Endodermal cell (in vitro differentiated cells): ENCODE results near the gene PRICKLE2. TPM values are rescaled to one million over a fixed set of nuclear protein-coding genes. Genes with fewer than 3 reads are reported as not detected.

ENCODE experiments used
- DNase-seq: peaks from one replicate; pipeline ENCODE4 v3.0.0-alpha.2; 2017
- H3K27ac ChIP-seq: 2 replicates; pipeline ENCODE4 v1.5.1; 2013; ENCODE audit warnings: mild to moderate bottlenecking, low read depth, low read length, moderate library complexity
- H3K27me3 ChIP-seq: 2 replicates; pipeline ENCODE4 v1.6.1; 2013; ENCODE audit warnings: mild to moderate bottlenecking, low read length, moderate library complexity; ENCODE audit not compliant: insufficient read depth, control insufficient read depth, poor library complexity, severe bottlenecking
- H3K36me3 ChIP-seq: 2 replicates; pipeline ENCODE4 v1.7.0; 2013; ENCODE audit warnings: mild to moderate bottlenecking, low read length, moderate library complexity; ENCODE audit not compliant: control insufficient read depth, insufficient read depth
- H3K4me1 ChIP-seq: one replicate; pipeline ENCODE4 v1.7.0; 2013; ENCODE audit warnings: low read length; ENCODE audit not compliant: control insufficient read depth, insufficient read depth
- H3K4me3 ChIP-seq: 2 replicates; pipeline ENCODE4 v1.5.1; 2013; ENCODE audit warnings: mild to moderate bottlenecking, low read length, moderate library complexity
- H3K9ac ChIP-seq: 2 replicates; pipeline ENCODE4 v1.6.1; 2013; ENCODE audit warnings: mild to moderate bottlenecking, low read length, moderate library complexity; ENCODE audit not compliant: poor library complexity, severe bottlenecking; ENCODE audit errors: extremely low read depth
- H3K9me3 ChIP-seq: 2 replicates; pipeline ENCODE4 v1.6.1; 2013; ENCODE audit warnings: mild to moderate bottlenecking, low read length, moderate library complexity; ENCODE audit not compliant: control insufficient read depth
- H3K27ac Mint-ChIP-seq: 2 replicates; pipeline ENCODE4 v1.8.0; 2020; ENCODE audit warnings: mixed read lengths
- H3K27me3 Mint-ChIP-seq: 2 replicates; pipeline ENCODE4 v1.8.0; 2021; ENCODE audit warnings: mild to moderate bottlenecking, mixed read lengths; ENCODE audit not compliant: insufficient read depth
- H3K36me3 Mint-ChIP-seq: 2 replicates; pipeline ENCODE4 v1.8.0; 2020; ENCODE audit warnings: low read depth, mixed read lengths
- H3K4me1 Mint-ChIP-seq: 2 replicates; pipeline ENCODE4 v1.8.0; 2020; ENCODE audit warnings: mixed read lengths
- H3K4me3 Mint-ChIP-seq: 2 replicates; pipeline ENCODE4 v1.8.0; 2020; ENCODE audit warnings: mild to moderate bottlenecking, moderate library complexity, mixed read lengths
- H3K9me3 Mint-ChIP-seq: 2 replicates; pipeline ENCODE4 v1.8.0; 2020; ENCODE audit warnings: mild to moderate bottlenecking, mixed read lengths
- CTCF ChIP-seq: fragments of 200-600 bp; sonication (generic); conservative IDR thresholded peaks from 2 replicates; pipeline ENCODE4 v1.5.0; 2021; ENCODE audit warnings: antibody characterized with exemption, mild to moderate bottlenecking
- WGBS, 2 experiments: methylation state at CpG; one replicate each; pipeline versions ENCODE4 v1.1.5 to v1.1.7; 2013; ENCODE audit warnings: missing lambda C conversion rate in 2 of 2, mixed read lengths in 1 of 2; ENCODE audit not compliant: insufficient coverage in 1 of 2, insufficient read length in 1 of 2; 5-methylcytosine and 5-hydroxymethylcytosine counted together
- total RNA-seq, 2 donors: library from RNA; stranded (reverse); fragmentation: NEBNext Ultra II Directional in 1 of 2; extraction: Animal tissue kit (Norgen Biotek cat#: 25700) in 1 of 2; gene quantifications; 2 replicates in 1 of 2; 3 replicates in 1 of 2; pipeline ENCODE4 v1.2.1, GENCODE V29; 2021

The PRICKLE2 gene
- total RNA-seq, 2 donors from 2014 or later: 8.5 to 10.4 TPM

GRCh38 chr3:64067506-64068346 lies 157.5 kb downstream of the PRICKLE2 start:
- Histone ChIP-seq H3K27me3 (no peaks in the 10 kb centered on the region), H3K27ac (no peak overlapping the region), H3K9me3 (peaks cover 17% of the 10 kb centered on the region), H3K4me3 (no peak overlapping the region), H3K36me3 (no peaks in the 10 kb centered on the region), H3K4me1 (peaks cover 16% of the 10 kb centered on the region), H3K9ac (no peak overlapping the region)
- Mint-ChIP-seq H3K9me3 (peaks cover 2% of the 10 kb centered on the region), H3K36me3 (no peaks in the 10 kb centered on the region), H3K4me1 (peaks cover 41% of the 10 kb centered on the region), H3K27ac (no peak overlapping the region), H3K27me3 (peaks cover 1% of the 10 kb centered on the region), H3K4me3 (no peak overlapping the region)
- WGBS, 2 experiments: 94% methylated on average over 8 to 10 of the region's 10 CpGs
- DNase-seq: no peak
- TF ChIP-seq CTCF: no peak

- H3K9me3 Mint-ChIP-seq: no peaks in the 10 kb centered on the region
Measured at GRCh38 chr3:64064804-64065203, 160.5 kb downstream of the PRICKLE2 start.

GRCh38 chr3:64063983-64064438 lies 161.3 kb downstream of the PRICKLE2 start:
- Histone ChIP-seq H3K27me3 (no peaks in the 10 kb centered on the region), H3K9ac (peak overlapping the region; percentile 6), H3K36me3 (no peaks in the 10 kb centered on the region), H3K27ac (peak overlapping the region; percentile 40), H3K4me3 (no peak overlapping the region), H3K4me1 (peaks cover 24% of the 10 kb centered on the region), H3K9me3 (peaks cover 8% of the 10 kb centered on the region)
- Mint-ChIP-seq H3K27ac (peak overlapping the region; percentile 88), H3K36me3 (no peaks in the 10 kb centered on the region), H3K4me3 (no peak overlapping the region), H3K9me3 (no peaks in the 10 kb centered on the region), H3K4me1 (peaks cover 48% of the 10 kb centered on the region), H3K27me3 (peaks cover 1% of the 10 kb centered on the region)
- WGBS, 2 experiments: 55 to 80% methylated on average over 1 to 2 of the region's 2 CpGs
- no peak for TF ChIP-seq CTCF
- DNase-seq: no peak

More at GRCh38 chr3:64064804-64065203, 160.5 kb downstream of the PRICKLE2 start:
- no peak overlapping the region for H3K4me3 ChIP-seq
- no peak overlapping the region for H3K27ac ChIP-seq
- no peak for DNase-seq
- Mint-ChIP-seq H3K4me1 (peaks cover 48% of the 10 kb centered on the region), H3K27ac (no peak overlapping the region), H3K4me3 (no peak overlapping the region), H3K36me3 (no peaks in the 10 kb centered on the region), H3K27me3 (peaks cover 1% of the 10 kb centered on the region)
- no peaks in the 10 kb centered on the region for H3K36me3 ChIP-seq
- no peak overlapping the region for H3K9ac ChIP-seq
- WGBS, 2 experiments: 87 to 100% methylated on average over 2 of the region's 2 CpGs
- no peaks in the 10 kb centered on the region for H3K27me3 ChIP-seq
- no peak for TF ChIP-seq CTCF
- peaks cover 16% of the 10 kb centered on the region for H3K9me3 ChIP-seq
- H3K4me1 ChIP-seq: peaks cover 24% of the 10 kb centered on the region
